Ovary (tissue), 3 donors: ENCODE data around the gene KCTD16.

Source experiments
- EP300 ChIP-seq: sonication (generic); formaldehyde crosslinking; IDR thresholded peaks from one replicate; pipeline ENCODE4 v1.6.1; 2017; ENCODE audit warnings: antibody characterized with exemption
- POLR2A ChIP-seq: fragments of 450-650 bp; IDR thresholded peaks from one replicate; pipeline ENCODE4 v1.6.1; 2017; ENCODE audit warnings: antibody characterized with exemption, mild to moderate bottlenecking, moderate library complexity
- TF ChIP-seq, protein P1 (sequence below), 3 donors: fragments of 450-650 bp in 2 of 3; fragments of 200-600 bp in 1 of 3; IDR thresholded peaks; one replicate each; pipeline versions ENCODE4 v1.5.1 to v1.8.0; 2016 to 2022; ENCODE audit warnings: antibody characterized with exemption in 3 of 3, mild to moderate bottlenecking in 1 of 3
- donor health status: DM: no; HTN: no; CAD: no.

DNA sequence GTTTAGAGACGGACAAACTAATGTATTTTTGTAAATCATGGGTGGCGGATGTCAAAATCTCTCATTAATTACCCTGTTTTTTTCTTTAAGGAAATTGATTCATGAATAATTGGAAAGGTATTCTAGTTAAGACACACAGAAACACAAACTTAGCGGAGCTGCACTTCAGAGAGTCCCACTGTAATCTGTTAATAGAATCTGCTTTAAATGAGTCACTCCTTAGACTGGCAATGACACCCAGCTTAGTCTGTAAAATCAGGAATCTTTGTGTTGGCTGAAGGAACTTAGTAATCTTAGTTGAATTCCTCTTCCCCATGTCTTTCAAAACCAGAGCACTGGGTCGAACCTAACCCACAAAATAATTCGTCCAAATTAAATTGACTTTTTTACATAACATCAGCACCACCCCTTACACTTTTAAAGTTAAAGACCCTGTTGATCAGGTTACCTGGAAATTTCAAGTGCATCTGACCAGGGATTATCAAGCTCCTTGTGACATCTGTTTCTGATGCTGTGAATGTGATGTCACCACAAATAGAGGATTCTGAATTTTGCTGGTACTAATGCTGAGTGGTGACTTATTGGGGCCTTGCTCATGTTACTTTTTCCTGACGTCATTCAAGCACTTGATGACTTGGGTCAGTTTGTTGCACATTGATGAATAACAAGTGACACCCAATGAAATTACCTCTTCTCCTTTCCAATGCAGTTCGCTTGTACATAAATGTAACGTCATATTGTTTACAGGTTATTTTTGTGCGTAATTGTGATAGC is 313.6 kb downstream of the KCTD16 start:
- TF ChIP-seq, protein P1, sequence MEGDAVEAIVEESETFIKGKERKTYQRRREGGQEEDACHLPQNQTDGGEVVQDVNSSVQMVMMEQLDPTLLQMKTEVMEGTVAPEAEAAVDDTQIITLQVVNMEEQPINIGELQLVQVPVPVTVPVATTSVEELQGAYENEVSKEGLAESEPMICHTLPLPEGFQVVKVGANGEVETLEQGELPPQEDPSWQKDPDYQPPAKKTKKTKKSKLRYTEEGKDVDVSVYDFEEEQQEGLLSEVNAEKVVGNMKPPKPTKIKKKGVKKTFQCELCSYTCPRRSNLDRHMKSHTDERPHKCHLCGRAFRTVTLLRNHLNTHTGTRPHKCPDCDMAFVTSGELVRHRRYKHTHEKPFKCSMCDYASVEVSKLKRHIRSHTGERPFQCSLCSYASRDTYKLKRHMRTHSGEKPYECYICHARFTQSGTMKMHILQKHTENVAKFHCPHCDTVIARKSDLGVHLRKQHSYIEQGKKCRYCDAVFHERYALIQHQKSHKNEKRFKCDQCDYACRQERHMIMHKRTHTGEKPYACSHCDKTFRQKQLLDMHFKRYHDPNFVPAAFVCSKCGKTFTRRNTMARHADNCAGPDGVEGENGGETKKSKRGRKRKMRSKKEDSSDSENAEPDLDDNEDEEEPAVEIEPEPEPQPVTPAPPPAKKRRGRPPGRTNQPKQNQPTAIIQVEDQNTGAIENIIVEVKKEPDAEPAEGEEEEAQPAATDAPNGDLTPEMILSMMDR (IDR thresholded peaks at IDR 0.05) = no peak
- TF ChIP-seq POLR2A (no peak), EP300 (no peak)
